WI38 (cell line): ENCODE data around the gene NFATC4.
"Not testable (repeated sequence)": the region's sequence is repeated elsewhere in the genome, so short reads cannot be mapped to it uniquely, and the experiment has no call there.

ENCODE experiments used
- H3K4me3 ChIP-seq: 2 replicates; pipeline ENCODE4 v1.5.1; 2011; ENCODE audit warnings: low read depth, mild to moderate bottlenecking, control low read depth, low read length
- CTCF ChIP-seq: IDR thresholded peaks from 2 replicates; pipeline ENCODE4 v1.5.1; 2012; ENCODE audit warnings: low read depth, mild to moderate bottlenecking, control low read depth, low read length

The NFATC4 gene

GRCh38 chr14:24384169-24384568 is 16.2 kb downstream of the NFATC4 start:
- TF ChIP-seq CTCF, result no peak
- no peak overlapping the region for H3K4me3 ChIP-seq

GRCh38 chr14:24385524-24385923 is 17.5 kb downstream of the NFATC4 start:
- no peak for TF ChIP-seq CTCF
- no peak overlapping the region for H3K4me3 ChIP-seq

GRCh38 chr14:24387009-24387345 is 19.0 kb downstream of the NFATC4 start:
- no peak for TF ChIP-seq CTCF
- no peak overlapping the region for H3K4me3 ChIP-seq

GRCh38 chr14:24387579-24387978 is 19.6 kb downstream of the NFATC4 start:
- not testable (repeated sequence) for H3K4me3 ChIP-seq

GRCh38 chr14:24388474-24389179 is 20.6 kb downstream of the NFATC4 start:
- TF ChIP-seq CTCF, result no peak
- no peak overlapping the region for H3K4me3 ChIP-seq

- TF ChIP-seq CTCF, result no peak
- H3K4me3 ChIP-seq, result no peak overlapping the region
Measured at GRCh38 chr14:24389226-24389848, 21.4 kb downstream of the NFATC4 start.

- TF ChIP-seq CTCF, result no peak
- no peak overlapping the region for H3K4me3 ChIP-seq
Measured at GRCh38 chr14:24390701-24391468, 22.9 kb downstream of the NFATC4 start.
